GM21825 (cell line): ENCODE results near the gene AJUBA.
"Not testable (repeated sequence)": the region's sequence is repeated elsewhere in the genome, so short reads cannot be mapped to it uniquely, and the experiment has no call there.

ENCODE experiments used
- ATAC-seq: cut with Tn5 transposase; IDR thresholded peaks from one replicate; pipeline ENCODE4 v1.9.1; 2021; ENCODE audit warnings: mild to moderate bottlenecking, moderate library complexity; ENCODE audit not compliant: unreplicated experiment

The AJUBA gene

GRCh38 chr14:22982477-22983245 is at the start of gene AJUBA:
TSS of gene AJUBA (minus strand) at chr14:22982551. CDS start at chr14:22982266, 285 bp downstream.
- peak; percentile 48 for ATAC-seq

- ATAC-seq = no peak
Measured at GRCh38 chr14:23030936-23031335, 48.6 kb upstream of the AJUBA start.

- ATAC-seq = no peak
Measured at GRCh38 chr14:23028799-23029198, 46.4 kb upstream of the AJUBA start.

- ATAC-seq = no peak
Measured at GRCh38 chr14:23025151-23025814, 42.9 kb upstream of the AJUBA start.

- no peak for ATAC-seq
Measured at GRCh38 chr14:23024612-23025075, 42.3 kb upstream of the AJUBA start.

- ATAC-seq = no peak
Measured at GRCh38 chr14:23023795-23024152, 41.4 kb upstream of the AJUBA start.

GRCh38 chr14:23023022-23023794 is 40.9 kb upstream of the AJUBA start:
- no peak for ATAC-seq

GRCh38 chr14:23021889-23022442 is 39.6 kb upstream of the AJUBA start:
- ATAC-seq = no peak

- ATAC-seq = no peak
Measured at GRCh38 chr14:23021434-23021833, 39.1 kb upstream of the AJUBA start.

GRCh38 chr14:23020143-23021128 is 38.1 kb upstream of the AJUBA start:
- ATAC-seq = no peak

- ATAC-seq = no peak
Measured at GRCh38 chr14:23018107-23018506, 35.8 kb upstream of the AJUBA start.

- ATAC-seq = no peak
Measured at GRCh38 chr14:23017091-23017490, 34.7 kb upstream of the AJUBA start.

GRCh38 chr14:23015618-23016017 is 33.3 kb upstream of the AJUBA start:
- ATAC-seq = no peak

GRCh38 chr14:23013749-23014054 is 31.4 kb upstream of the AJUBA start:
- ATAC-seq = not testable (repeated sequence)

GRCh38 chr14:23013054-23013748 is 30.9 kb upstream of the AJUBA start:
- no peak for ATAC-seq

- ATAC-seq = no peak
Measured at GRCh38 chr14:23009939-23010726, 27.8 kb upstream of the AJUBA start, which contains the start of gene C14orf93. TSS of gene C14orf93 (minus strand) at chr14:23010143. CDS start at chr14:22999023, 11,120 bp downstream.

GRCh38 chr14:23009483-23009938 is 27.2 kb upstream of the AJUBA start:
- ATAC-seq = no peak

- no peak for ATAC-seq
Measured at GRCh38 chr14:23008831-23009230, 26.5 kb upstream of the AJUBA start.
